ENCODE measurements around the gene MAML3.

Gene MAML3

GRCh38 chr4:140080883-140081282 is 73.1 kb downstream of the MAML3 start:
- DNase-seq: no peak

- DNase-seq: no peak
These were observed 75.6 kb downstream of the MAML3 start for GRCh38 chr4:140078366-140078765.

DNA sequence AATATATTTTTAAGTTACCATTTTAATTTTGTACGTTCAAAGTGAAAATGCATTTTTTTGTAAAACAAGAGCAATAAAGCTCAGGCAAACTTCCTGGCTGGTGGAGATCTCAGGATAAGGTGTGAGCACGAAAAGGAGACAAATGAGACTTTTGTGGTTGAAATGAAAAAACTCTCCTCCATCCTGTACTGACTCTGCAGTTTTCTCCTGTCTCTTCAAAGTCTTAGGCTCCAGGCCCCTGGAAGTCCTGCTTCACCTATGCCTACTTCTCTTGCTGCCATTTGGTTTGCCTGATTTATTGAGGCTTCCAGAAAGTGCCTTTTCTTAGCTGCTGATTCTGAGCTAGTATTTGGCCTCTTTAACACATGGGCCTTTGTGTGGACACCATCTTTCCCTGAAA is 77.7 kb downstream of the MAML3 start:
- DNase-seq: no peak

DNA sequence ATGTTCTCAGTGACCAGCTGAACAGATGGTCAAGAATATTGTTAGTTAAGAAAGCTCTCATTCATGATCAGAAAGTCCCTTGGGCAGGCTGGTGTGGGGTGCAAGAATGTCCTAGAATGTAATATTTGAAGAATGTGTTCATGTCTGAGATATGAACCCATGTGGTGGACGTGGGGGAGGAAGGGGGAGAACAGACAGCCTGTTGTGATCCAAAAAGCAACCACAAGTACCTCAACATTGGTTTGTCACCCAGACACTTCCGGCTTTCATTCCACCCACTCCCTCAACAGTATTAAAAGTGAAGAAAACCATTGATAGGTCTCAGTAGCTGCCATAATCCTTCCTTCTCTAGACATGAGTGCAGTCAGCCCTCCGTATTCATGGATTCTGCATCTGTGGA is 82.2 kb downstream of the MAML3 start:
- no peak for DNase-seq

DNA sequence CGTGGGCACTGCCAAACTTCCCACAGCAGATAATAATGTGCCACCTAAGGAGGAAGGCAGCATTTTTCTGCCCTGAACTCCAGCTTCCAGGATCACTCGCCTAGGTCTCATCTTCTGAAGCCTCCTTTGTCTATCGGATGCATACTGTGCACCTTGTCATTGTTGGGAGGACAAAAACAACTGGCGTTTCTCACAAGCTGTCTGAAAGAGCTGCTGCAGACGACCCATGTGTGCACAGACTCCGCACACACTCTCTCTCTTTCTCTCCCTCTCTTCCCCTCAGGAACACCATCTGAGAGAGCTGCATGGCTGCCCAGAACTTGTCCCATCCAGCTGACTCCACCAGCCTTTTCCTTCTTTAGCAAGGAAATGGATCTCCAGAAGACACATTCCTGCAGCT is 83.0 kb downstream of the MAML3 start:
- no peak for DNase-seq

DNA sequence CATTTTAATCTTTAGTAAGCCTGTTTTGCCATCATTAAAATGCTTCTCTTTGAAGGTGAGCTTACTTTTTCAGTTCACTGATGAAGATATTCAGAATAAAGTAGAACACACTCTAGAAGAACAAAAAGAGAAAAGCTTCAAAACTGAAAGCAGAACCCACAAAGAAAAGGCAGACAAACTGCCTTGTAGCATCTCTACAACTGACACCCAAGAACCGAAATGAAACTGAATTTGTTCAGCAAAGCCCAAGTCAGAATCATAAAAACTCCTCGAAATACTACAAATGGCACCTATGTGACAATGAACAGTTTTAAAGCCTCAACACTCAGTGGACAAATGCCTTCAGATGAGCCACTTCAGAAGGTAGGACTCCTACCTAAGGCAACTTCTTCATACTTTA is 83.6 kb downstream of the MAML3 start:
- DNase-seq: no peak

DNA sequence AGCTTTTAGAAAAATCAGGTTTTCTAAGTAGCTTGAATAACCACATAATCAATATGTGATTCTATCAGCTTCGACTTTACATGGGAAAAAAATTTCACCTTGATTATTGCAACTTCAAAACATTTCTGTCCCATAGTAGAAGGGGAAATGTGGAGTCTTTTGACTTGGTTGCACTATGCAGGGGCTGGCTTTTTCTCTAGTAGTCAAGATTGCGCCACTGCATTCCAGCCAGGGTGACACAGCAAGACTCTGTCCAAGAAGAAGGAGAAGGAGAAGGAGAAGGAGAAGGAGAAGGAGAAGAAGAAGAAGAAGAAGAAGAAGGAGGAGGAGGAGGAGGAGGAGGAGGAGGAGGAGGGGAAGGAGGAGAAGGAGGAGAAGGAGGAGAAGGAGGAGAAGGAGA is 84.9 kb downstream of the MAML3 start:
- DNase-seq: peak in 2 of 58 donors; percentile 0 to 11

DNA sequence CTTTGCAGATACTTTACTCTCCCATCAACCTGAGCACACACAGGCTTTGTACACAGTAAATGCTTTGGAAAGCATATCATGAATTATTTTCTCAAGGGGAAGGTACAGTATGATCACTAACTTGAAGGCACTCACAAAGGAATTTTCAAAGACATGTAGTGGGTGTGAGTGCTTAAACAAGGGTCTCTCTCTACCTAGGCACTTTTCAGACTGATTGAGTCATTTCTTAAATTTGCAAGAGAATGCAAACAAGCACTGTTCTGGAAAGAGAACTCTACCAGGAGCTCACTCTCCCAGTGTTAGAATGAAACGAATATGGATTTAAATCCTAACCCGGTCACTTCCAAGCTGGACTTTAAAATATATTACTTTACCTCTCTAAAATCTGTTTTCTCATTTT is 85.7 kb downstream of the MAML3 start:
- DNase-seq: no peak

- no peak for DNase-seq
These were observed 87.7 kb downstream of the MAML3 start for GRCh38 chr4:140066031-140066930.

GRCh38 chr4:140065393-140065792 is 88.6 kb downstream of the MAML3 start:
- DNase-seq: no peak

DNA sequence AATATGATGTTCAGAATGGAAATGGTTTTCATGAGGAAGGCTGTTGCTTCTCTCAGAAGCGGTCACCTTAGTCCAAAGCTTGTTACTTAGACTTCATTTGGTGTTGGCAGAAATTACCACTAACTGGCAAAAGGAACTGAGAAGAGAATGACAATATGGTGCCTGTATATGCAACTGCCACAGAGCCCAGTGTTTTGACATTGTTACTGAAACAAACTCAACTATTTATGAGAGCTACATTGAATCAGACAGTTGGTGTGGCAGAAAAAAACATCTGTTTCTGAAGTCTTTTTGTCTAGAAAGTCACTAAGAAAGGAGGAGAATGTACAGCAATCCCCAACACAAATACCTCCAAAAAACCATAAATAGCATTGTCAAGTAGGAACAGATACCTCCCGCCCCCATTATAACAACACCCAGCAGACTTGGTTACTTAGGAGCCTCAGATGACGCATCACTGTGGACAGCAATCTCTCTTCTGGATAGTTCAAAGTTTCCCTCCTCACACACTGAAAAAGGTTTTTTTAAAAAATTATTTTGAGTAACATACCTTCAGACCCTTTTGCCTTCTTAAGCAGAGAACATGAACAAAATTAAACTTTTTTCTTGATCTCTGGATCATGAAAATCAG is 92.2 kb downstream of the MAML3 start:
- no peak for DNase-seq

GRCh38 chr4:140061194-140061593 is 92.8 kb downstream of the MAML3 start:
- no peak for DNase-seq

- no peak for DNase-seq
These were observed 94.8 kb downstream of the MAML3 start for GRCh38 chr4:140059159-140059558.

- no peak for DNase-seq
These were observed 96.3 kb downstream of the MAML3 start for GRCh38 chr4:140057701-140058100.

- DNase-seq: no peak
These were observed 98.0 kb downstream of the MAML3 start for GRCh38 chr4:140056015-140056414.

DNA sequence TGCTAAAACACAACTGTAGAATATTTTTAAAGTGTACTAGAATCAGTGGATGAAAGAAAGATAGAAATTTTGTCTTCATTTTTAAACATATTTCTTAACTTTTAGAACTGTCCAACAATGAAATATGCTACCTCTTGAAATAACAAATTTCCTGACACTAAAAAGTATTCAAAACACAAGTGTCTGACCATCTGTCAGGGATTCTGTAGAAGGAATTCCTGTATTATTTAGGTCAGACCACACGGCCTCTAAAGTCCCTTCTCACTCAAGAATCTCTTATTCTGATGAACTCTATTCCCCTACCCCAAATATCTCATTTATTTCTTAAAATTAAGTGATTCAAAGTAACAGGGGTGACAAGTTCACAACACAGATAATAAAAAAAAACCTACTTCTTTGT is 99.1 kb downstream of the MAML3 start:
- DNase-seq: no peak

GRCh38 chr4:140053185-140053584 is 100.8 kb downstream of the MAML3 start:
- DNase-seq: no peak

DNA sequence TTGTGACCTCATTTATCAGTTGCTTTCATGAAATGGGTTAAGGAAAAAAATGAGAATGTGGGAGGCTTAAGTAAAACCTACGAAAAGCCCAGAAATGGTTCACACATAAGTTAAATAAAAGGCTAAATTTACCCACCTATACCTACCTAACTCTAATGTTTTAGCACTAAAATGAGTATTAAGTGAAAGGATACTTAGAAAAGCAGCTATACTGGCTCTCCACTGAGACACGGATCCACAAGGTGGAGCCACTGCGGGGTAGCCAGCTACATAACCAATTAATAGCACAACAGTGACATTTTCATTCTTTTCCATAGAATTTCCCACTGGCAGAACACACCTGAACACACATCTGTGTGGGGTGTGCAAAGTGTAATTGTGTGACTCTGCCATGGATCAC is 101.9 kb downstream of the MAML3 start:
- peak in 13 of 58 donors; percentile 1 to 41 (median 9) for DNase-seq

- peak in 2 of 58 donors; percentile 1 to 4 for DNase-seq
These were observed 103.9 kb downstream of the MAML3 start for GRCh38 chr4:140049849-140050637.

DNA sequence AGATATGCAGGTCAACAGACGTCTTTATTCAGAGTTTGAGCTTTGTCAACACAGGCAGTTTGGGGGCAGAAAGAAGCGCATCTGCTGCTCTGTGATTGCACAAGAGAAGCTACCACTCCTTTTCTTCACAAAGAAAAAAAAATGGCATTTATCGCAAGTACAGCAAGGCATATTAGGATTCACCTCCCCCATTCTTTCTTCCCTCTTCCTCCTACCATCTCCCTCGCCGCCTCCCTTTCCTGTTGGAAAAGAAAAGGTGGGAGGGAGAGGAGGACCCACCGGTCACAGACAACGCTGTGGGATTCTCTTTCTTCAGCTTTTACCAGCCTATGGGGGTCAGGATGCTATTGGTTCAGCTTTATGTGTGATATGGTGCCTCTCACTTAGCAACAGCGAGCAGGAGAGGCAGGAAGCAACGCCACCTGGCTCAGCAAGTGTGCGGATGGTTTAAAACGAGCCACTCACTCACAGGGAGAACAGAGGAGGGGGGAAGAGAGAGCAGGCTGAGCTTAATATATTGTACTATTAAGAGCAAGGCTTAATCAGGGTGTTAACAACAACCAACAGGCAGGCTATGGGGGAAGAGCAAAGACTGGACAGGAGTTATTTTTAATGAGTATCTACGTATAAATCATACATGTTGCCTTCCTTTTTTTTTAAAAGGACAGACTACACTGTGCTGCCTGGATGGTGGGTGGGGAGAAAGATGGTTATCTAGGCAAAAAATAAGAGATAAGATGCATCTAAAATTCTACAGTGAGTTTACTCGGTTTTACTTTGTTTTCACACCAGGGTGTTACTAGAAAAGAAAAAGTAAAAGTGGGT is 104.7 kb downstream of the MAML3 start:
- peak in 44 of 58 donors; percentile 3 to 59 (median 28) for DNase-seq

- no peak for DNase-seq
These were observed 105.5 kb downstream of the MAML3 start for GRCh38 chr4:140048419-140048995.
